Cerebellar nuclear complex (tissue), 1 donor: ENCODE data around the gene COPG1.

Source experiments
- DNase-seq, 2 experiments: peaks; one replicate each; lab custom pipeline; 2025; lab: John Stamatoyannopoulos, UW

Gene COPG1

DNA sequence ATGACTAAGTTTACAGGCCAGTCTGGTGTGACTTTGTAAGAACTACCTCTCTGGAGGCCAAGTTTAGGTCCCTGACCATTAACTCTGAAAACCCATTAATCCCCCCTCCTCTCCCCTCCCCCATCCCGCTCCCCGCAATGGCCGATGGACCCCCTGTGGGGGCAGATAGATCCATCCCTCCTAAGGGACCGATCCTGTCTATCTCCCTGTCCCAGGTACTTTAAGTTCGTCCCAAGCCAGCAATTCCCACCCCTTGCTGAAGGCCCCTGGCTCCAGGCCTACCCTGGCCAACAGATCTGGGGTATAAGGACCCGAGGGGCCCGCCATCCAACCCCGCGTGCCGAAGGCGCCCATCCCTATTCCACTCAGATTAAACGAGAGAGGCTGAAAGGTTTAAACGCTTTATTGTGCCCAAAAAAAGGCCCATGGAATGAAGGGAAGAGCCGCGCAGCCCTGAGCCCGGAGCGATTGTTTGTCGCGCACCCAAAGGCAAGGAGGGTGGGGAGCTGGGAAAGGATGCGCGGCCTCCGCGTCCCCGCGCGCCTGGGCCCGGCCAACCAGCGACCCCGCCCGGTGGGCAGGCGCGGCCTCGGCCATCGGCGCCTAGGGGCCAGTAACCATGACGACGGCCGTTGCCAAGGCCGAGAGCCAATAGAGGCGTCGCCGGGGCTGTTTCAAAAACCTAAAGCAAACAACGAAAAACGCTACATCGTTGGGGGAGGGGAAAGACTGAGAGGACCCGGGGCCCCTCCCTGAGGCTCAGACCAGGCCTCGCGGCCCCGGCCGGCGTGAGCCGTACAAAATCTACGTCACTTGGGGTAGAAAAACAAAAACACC is 65.2 kb downstream of the COPG1 start:
- DNase-seq = peak; percentile 2 to 42

- no peak for DNase-seq
Measured at GRCh38 chr3:129315223-129315997, 66.0 kb downstream of the COPG1 start.

DNA sequence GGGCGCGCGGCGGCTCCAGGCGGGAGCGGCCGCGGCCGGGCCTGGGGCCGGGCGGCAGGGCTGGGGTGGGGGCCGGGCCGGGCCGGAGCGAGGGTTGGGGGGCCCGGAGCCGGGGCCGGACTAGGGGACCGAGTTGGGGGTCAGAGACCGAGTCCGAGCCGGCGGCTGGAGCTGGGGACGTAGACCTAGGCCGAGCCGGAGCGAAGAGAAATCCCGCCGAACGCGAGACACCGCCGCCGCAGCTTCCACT is 66.5 kb downstream of the COPG1 start:
- no peak for DNase-seq

- peak; percentile 39 to 66 for DNase-seq
Measured at GRCh38 chr3:129316248-129317013, 67.0 kb downstream of the COPG1 start.

DNA sequence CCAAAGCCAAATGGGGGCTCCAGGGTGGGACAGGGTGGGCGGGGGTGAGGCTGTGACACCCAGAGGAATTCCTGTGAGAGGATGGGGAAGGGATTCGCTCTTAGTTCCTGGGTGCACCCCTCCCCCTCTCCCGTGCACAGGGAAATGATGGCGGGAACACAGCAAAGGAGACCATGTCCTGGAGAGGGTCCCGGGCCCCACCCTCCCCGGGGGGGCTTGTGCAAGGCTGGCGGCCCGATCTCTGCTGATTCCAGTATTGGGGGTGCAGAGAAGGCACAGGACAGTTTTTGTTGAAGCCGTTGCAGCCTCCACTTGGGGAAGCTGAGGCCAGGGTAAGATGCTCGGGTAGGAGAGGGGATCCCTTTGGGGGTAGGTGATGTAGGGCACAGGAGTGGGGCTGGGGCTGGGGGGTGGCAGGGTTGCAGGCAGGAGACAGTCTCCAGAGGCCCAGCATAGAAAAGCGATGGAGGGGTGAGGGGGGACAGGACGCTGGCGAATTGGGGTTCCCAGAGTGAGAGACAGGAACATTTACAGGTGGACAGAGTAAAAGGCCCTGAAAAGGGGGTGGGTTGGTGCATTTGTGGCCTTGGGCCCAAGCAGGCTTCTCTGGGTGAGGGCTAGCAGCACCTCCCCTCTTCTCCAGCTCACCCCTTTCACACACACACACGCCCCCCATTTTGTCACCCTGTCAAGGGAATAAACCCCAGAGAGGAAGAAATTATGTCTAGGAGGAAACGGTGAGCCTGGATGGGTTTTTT is 67.8 kb downstream of the COPG1 start:
- DNase-seq = no peak

GRCh38 chr3:129317848-129318247 is 68.4 kb downstream of the COPG1 start:
- no peak for DNase-seq

- DNase-seq = no peak
Measured at GRCh38 chr3:129318921-129319320, 69.5 kb downstream of the COPG1 start.

DNA sequence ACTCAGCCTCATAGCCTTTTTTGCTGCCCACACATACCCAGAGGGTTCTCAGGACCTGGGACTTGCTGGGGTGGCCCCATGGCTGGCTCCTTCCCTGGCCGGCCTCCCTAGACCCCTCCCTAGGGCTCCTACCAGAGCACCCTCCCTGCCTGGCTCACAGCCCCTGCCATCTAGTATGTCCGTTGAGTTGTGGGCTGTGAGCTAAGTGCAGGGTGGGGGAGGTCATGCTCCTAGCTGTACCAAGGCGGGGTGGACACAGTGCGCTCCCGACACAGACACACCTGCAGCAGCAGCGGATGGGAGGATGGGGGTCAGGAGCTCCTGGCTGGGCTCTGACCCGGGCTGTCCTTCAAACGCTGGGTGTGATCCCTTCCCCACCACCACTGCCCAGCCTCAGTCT is 70.9 kb downstream of the COPG1 start:
- DNase-seq = no peak

- no peak for DNase-seq
Measured at GRCh38 chr3:129320825-129321487, 71.5 kb downstream of the COPG1 start.

DNA sequence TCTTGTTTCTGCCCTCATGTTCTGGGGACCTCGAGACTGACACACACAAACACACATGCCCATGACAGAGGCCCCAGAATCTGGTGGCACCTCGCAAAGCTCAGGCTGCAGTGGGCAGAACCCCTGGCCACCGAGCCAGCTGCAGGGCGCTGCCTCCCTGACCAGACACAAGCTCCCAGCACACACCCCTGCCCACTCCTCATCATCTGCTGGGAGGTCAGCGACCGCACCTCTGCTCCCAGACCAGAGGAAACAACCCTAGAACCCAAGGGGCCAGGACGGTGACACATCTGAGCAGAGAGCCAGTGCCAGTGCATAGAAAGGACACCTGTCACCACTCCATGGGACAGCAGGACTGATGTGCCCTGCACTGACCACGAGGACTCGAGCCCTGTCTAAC is 72.5 kb downstream of the COPG1 start:
- DNase-seq = no peak

DNA sequence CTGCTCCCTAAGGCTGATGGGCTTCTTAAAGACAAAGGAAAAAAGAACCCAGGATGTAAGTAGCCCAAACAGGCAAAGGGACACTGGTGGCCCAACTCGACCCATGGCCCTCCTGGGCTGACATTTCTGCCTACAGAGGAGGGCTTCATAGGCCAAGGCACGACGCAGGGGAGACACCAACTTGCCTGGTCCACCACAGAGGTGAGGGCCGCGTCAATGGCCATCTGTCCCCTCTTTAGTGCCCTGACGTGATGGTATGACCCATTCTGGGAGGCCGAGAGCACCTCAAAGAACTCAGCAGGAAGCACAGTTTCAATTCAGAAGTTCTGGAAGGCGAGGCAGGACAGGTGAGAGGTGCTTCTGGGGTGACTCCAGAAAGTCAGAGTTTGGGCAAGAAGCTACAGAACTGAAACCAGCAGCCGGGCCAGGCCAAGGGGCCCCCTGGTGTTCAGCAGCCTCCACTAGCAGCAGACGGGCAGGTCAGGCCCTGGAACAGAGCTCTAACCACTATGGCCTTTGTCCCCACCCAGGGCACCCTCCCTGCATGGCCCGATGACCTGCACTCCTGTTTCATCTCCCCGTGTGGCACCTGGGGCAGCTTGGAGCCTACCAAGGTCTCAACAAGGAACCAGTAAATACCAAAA is 74.4 kb downstream of the COPG1 start:
- no peak for DNase-seq

GRCh38 chr3:129324855-129325254 is 75.4 kb downstream of the COPG1 start:
- no peak for DNase-seq

GRCh38 chr3:129325383-129325782 is 76.0 kb downstream of the COPG1 start:
- DNase-seq = no peak

DNA sequence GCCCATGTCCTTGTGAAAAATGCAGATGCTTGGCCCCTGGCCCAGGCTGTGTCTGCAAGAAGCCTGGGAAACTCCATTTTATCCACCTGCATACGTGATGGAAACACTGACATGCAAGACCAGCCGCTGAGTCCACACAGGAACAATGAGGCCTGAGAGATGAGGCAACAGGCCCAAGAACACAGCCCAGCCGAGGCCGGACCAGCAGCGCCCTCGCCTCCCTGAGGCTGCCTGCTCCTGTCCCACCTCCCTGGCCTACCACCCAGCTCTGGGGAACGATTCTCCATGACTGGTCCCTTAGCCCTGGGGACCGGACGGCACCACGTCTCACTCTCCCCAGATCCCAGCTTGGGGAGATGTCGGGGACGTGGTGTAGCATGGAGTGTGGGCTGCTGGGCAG is 76.7 kb downstream of the COPG1 start:
- DNase-seq = no peak

DNA sequence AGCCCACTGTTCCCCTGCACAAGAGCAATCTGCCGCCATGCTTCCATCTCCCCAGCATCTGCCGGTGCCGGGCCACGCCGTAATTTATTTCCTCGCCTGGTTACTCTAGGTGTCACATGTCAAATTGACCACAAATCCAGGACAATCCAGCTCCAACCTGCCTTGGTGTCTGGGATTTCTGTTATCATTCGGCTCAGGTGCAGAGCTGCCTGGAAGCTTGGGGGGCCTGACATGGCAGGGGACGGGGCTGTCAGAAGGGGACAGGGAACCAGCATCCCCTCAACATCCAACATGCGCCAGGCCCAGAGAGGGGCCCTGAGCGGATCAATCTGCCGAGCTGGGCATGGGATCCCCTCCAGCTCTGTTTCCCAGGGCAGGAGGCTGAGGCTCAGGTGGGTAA is 77.2 kb downstream of the COPG1 start:
- DNase-seq = no peak
